Sigmoid colon (tissue), 4 donors: ENCODE measurements around the gene GMDS.

ENCODE experiments used
- CTCF ChIP-seq, 4 experiments: fragments of 450-650 bp in 3 of 4; fragments of 200-600 bp in 1 of 4; IDR thresholded peaks; one replicate each; pipeline ENCODE4 v1.5.1; 2016 to 2019; ENCODE audit warnings: antibody characterized with exemption in 4 of 4, mild to moderate bottlenecking in 3 of 4, moderate library complexity in 2 of 4
- EP300 ChIP-seq, 4 donors: sonication (generic); formaldehyde crosslinking; IDR thresholded peaks; one replicate each; pipeline ENCODE4 v1.6.1; 2017; ENCODE audit warnings: antibody characterized with exemption in 4 of 4
- POLR2A ChIP-seq, 2 donors: fragments of 450-650 bp; IDR thresholded peaks; one replicate each; pipeline ENCODE4 v1.6.1; 2016; ENCODE audit warnings: antibody characterized with exemption in 2 of 2, mild to moderate bottlenecking in 2 of 2, moderate library complexity in 2 of 2
- POLR2AphosphoS5 ChIP-seq, 4 donors: sonication (generic); formaldehyde crosslinking; IDR thresholded peaks; one replicate each; pipeline ENCODE4 v1.6.1; 2017; ENCODE audit warnings: antibody characterized with exemption in 4 of 4

DNA sequence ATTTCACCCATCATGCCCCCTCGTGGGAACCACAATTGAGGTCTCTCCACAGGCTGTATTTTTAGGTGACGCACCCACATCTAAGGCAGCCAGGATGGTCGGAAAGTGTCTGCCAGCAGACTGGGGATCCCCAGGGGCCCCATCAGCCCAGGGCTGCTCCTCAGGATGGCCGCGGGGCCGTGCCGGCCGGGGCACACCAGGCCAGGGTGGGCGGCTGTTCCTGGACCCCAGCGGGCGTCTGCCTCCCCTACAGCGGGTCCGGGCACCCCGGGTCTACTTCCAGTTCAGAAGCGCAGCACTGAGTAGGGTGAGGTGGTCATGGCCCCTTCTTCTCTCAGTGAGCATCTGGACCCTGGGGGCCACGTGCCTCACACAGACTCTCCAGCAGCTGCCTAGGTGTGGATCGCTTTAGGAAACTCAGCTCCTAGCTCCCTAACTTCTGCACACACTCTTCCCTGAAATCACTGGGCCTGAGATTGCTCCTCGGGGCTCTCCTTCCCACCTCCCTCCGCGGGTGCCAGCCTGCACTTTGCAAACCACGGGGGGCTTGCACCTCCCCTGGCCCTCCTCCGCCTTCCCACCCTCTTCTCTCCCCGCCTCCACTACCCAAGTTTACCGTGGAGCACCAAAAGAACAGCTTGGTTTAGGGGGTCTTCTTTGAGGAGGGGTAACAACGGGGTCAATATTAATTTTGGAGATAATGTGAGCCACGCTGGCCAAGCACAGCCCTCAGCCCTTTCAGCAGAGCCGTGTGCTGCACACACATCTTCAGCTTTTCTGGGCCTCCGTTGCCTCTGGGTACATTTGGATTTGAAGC is 649.9 kb downstream of the GMDS start:
- no peak for TF ChIP-seq CTCF (IDR thresholded peaks at IDR 0.05)
- no peak for TF ChIP-seq POLR2A (IDR thresholded peaks at IDR 0.05)
- TF ChIP-seq POLR2AphosphoS5 (IDR thresholded peaks at IDR 0.05), result no peak
- TF ChIP-seq EP300 (IDR thresholded peaks at IDR 0.05), result no peak
